Natural killer cell (primary cell): ENCODE measurements around the gene RIIAD1. TPM values are rescaled to one million over a fixed set of nuclear protein-coding genes. Genes with fewer than 3 reads are reported as not detected.

Source experiments
- ATAC-seq, 3 donors: fragments of 150-1000 bp in 2 of 3; fragments of 200-7000 bp in 1 of 3; cut with Tn5 transposase; 1 replicate in 1 of 3; 2 replicates in 2 of 3; pipeline ENCODE4 v1.10.0; 2021; ENCODE audit warnings: mild to moderate bottlenecking in 2 of 3, moderate library complexity in 2 of 3
- DNase-seq, 2 donors: peaks; one replicate each; pipeline versions ENCODE4 v3.0.0 to v3.0.0-alpha.2; 2013 to 2021; ENCODE audit warnings: mixed read lengths in 1 of 2
- H3K27ac ChIP-seq: one replicate; pipeline ENCODE4 v1.5.1; 2013; ENCODE audit warnings: mild to moderate bottlenecking, low read length
- H3K27me3 ChIP-seq: one replicate; pipeline ENCODE4 v1.6.1; 2013; ENCODE audit warnings: low read length; ENCODE audit not compliant: control insufficient read depth, insufficient read depth
- H3K36me3 ChIP-seq: one replicate; pipeline ENCODE4 v1.6.1; 2013; ENCODE audit warnings: low read length; ENCODE audit not compliant: control insufficient read depth, insufficient read depth
- H3K4me1 ChIP-seq: one replicate; pipeline ENCODE4 v1.6.1; 2013; ENCODE audit warnings: low read length; ENCODE audit not compliant: control insufficient read depth, insufficient read depth
- H3K4me3 ChIP-seq: one replicate; pipeline ENCODE4 v1.5.1; 2013; ENCODE audit warnings: low read length
- H3K9me3 ChIP-seq: one replicate; pipeline ENCODE4 v1.6.1; 2013; ENCODE audit warnings: low read length; ENCODE audit not compliant: control insufficient read depth, insufficient read depth
- H3K27ac Mint-ChIP-seq, 2 donors: one replicate each; pipeline ENCODE4 v1.8.0; 2022; ENCODE audit warnings: mild to moderate bottlenecking in 2 of 2, mixed read lengths in 2 of 2, moderate library complexity in 1 of 2
- H3K27me3 Mint-ChIP-seq, 2 donors: one replicate each; pipeline ENCODE4 v1.8.0; 2022; ENCODE audit warnings: low read depth in 2 of 2, mixed read lengths in 2 of 2
- H3K36me3 Mint-ChIP-seq: one replicate; pipeline ENCODE4 v1.8.0; 2022; ENCODE audit warnings: mixed read lengths
- H3K4me1 Mint-ChIP-seq, 2 donors: one replicate each; pipeline ENCODE4 v1.8.0; 2022; ENCODE audit warnings: mixed read lengths in 2 of 2
- H3K4me3 Mint-ChIP-seq: one replicate; pipeline ENCODE4 v1.8.0; 2022; ENCODE audit warnings: mild to moderate bottlenecking, moderate library complexity, mixed read lengths
- H3K9me3 Mint-ChIP-seq, 2 donors: one replicate each; pipeline ENCODE4 v1.8.0; 2022; ENCODE audit warnings: mixed read lengths in 2 of 2
- CTCF ChIP-seq: fragments of 200-600 bp; IDR thresholded peaks from one replicate; pipeline ENCODE4 v1.8.0; 2022; ENCODE audit warnings: antibody characterized with exemption
- WGBS: methylation state at CpG from one replicate; pipeline ENCODE4 v1.1.7; 2013; ENCODE audit warnings: missing lambda C conversion rate; ENCODE audit not compliant: insufficient coverage; 5-methylcytosine and 5-hydroxymethylcytosine counted together
- intact Hi-C: fragments of 100-400 bp; cut with micrococcal nuclease; formaldehyde crosslinking; loops from one replicate; pipeline ENCODE4 v1.14.2; 2022
- total RNA-seq, 4 donors: library from RNA; stranded (reverse); fragments of 120-200 nt in 1 of 4; gene quantifications; one replicate each; pipeline versions ENCODE4 v1.2.3 to v1.2.4, GENCODE V29; 2013 to 2022

RIIAD1 gene
- total RNA-seq, 3 donors from 2014 or later (not counting 1 experiment from before 2014, with no cell fraction given), result not detected

DNA sequence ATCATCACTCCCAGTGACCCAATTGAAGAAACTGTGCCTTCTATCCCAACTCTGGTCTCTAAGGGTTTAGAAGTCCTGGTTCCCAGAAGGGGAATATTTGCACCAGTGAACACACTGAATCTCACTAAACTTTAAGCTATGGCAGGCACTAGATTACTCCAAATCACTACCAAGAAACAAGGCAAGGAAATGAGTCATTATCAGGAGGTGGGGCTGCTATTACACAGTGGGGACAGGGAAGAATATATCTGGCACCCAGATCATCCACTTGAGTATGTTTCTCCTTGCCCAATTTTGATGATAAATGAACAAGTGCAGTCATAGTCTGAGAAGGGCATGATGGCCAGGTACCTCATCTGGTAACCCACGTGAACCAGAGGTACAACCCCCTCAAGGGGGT, 35.0 kb downstream of the RIIAD1 start:
- Histone ChIP-seq H3K27ac (no peak overlapping the region), H3K27me3 (no peaks in the 10 kb centered on the region), H3K9me3 (no peaks in the 10 kb centered on the region), H3K36me3 (peaks cover 18% of the 10 kb centered on the region), H3K4me3 (no peak overlapping the region), H3K4me1 (peaks cover 5% of the 10 kb centered on the region)
- WGBS, result 90% methylated on average over 1 of the region's 1 CpG
- Mint-ChIP-seq H3K27me3 (peaks cover 3 to 6% of the 10 kb centered on the region in 2 donors), H3K4me1 (peaks cover 10 to 15% of the 10 kb centered on the region in 2 donors), H3K4me3 (no peak overlapping the region), H3K9me3 (no peaks in the 10 kb centered on the region), H3K36me3 (no peaks in the 10 kb centered on the region), H3K27ac (peak overlapping the region; percentile 56 to 64)
- no peak for DNase-seq
- no peak for TF ChIP-seq CTCF
- intact Hi-C loops, result no loop called here
- ATAC-seq, result peak in 2 of 3 donors; percentile 63 to 82

DNA sequence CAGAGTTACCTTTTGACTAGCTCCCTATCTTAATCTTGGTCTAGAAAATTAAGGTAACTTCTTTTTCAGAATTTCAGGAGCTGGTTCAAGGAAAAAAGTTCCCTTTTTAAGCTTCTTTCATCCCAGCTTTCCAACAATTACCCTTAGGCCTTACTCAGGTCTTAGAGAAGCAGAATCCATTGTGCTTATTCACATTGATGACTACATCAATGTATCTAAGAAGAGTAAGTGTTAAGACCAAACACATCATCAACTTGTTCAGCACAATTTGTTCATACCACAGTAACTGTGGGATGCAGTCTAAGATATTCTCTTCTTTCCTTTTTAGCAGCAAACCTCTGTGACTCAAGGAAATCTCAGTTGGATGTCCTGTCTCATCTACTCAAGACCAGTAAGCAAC, 37.9 kb downstream of the RIIAD1 start:
- Histone ChIP-seq H3K9me3 (no peaks in the 10 kb centered on the region), H3K27me3 (no peaks in the 10 kb centered on the region), H3K4me3 (no peak overlapping the region), H3K36me3 (peaks cover 24% of the 10 kb centered on the region), H3K27ac (no peak overlapping the region), H3K4me1 (peaks cover 16% of the 10 kb centered on the region)
- H3K9me3 Mint-ChIP-seq, result no peaks in the 10 kb centered on the region
- DNase-seq (no peak), ATAC-seq (no peak)
- peaks cover 29 to 34% of the 10 kb centered on the region in 2 donors for H3K4me1 Mint-ChIP-seq
- no peak overlapping the region for H3K4me3 Mint-ChIP-seq
- H3K36me3 Mint-ChIP-seq, result no peaks in the 10 kb centered on the region
- intact Hi-C loops, result loop anchor here (2.0 kb wide), 1 partner anchor 20 kb away; no protein-coding TSS in a partner anchor
- no peak overlapping the region for H3K27ac Mint-ChIP-seq
- TF ChIP-seq CTCF, result no peak
- H3K27me3 Mint-ChIP-seq, result no peaks in the 10 kb centered on the region

DNA sequence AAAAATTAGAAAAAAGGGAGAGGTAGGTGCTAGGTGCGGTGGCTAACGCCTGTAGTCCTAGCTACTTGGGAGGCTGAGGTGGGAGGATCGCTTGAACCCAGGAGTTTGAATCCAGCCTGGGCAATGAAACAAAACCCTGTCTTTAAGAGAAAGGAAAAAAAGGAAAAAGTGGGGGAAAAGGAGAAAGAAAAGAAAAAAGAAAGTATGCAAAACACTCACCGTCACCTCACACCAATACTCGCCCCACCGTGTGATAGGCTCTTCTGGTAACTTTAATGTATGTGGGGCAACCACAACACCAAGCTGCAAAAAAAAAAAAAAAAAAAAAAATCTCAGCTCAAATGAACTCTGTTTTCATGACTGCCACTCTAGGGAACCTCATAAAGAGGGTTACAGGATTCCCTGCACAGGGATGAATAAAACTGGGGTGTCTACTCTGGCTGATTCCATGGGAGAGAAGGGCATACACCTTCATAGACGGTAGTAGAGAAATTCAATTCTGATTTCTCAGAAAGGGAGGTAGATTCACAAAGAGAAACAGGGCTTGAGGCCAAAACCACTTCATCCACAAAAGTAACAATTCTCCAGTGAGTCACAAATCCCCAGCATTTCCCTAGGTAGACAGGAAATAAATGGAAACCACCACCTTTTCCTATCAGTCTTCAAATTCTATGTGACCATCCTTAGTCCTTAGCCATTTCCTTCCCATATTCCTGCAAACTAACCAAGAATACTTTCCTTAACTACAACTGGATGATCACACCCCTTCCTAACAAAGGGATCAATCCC, 39.5 kb downstream of the RIIAD1 start:
- WGBS, result 100% methylated on average over 3 of the region's 7 CpGs
- no peaks in the 10 kb centered on the region for H3K9me3 ChIP-seq
- Mint-ChIP-seq H3K27me3 (no peaks in the 10 kb centered on the region), H3K9me3 (no peaks in the 10 kb centered on the region), H3K36me3 (no peaks in the 10 kb centered on the region), H3K4me1 (peaks cover 31 to 37% of the 10 kb centered on the region in 2 donors), H3K4me3 (peak overlapping the region; percentile 6), H3K27ac (peak overlapping the region; percentile 13 to 65)
- H3K36me3 ChIP-seq, result peaks cover 24% of the 10 kb centered on the region
- TF ChIP-seq CTCF, result no peak
- peaks cover 16% of the 10 kb centered on the region for H3K4me1 ChIP-seq
- no peak overlapping the region for H3K27ac ChIP-seq
- ATAC-seq (no peak), DNase-seq (no peak)
- intact Hi-C loops, result no loop called here
- H3K27me3 ChIP-seq, result no peaks in the 10 kb centered on the region
- no peak overlapping the region for H3K4me3 ChIP-seq
